Measurements from ENCODE around the gene MT3. TPM values are rescaled to one million over a fixed set of nuclear protein-coding genes. Genes with fewer than 3 reads are reported as not detected.

The MT3 gene
- total RNA-seq, 1 donor from 2014 or later, result 5.1 TPM

Other genes with a start within 250 kb of the MT3 start
- gene AMFR, start 164.0 kb upstream of the MT3 start, total RNA-seq, result 111 and 119 TPM in 2 replicates
- gene NUDT21, start 138.2 kb upstream of the MT3 start, total RNA-seq, result 77.1 and 78.2 TPM in 2 replicates
- 54.9 and 66.7 TPM in 2 replicates for gene OGFOD1, start 138.0 kb upstream of the MT3 start, total RNA-seq
- gene BBS2, start 69.5 kb upstream of the MT3 start, total RNA-seq, result 24.9 and 75.3 TPM in 2 replicates
- not detected in 2 replicates for gene MT4, start 24.5 kb upstream of the MT3 start, total RNA-seq
- gene MT2A, start 19.1 kb downstream of the MT3 start, total RNA-seq, result 1,146 and 1,559 TPM in 2 replicates
- 724 and 1,203 TPM in 2 replicates for gene MT1E, start 36.3 kb downstream of the MT3 start, total RNA-seq
- gene MT1M, start 43.1 kb downstream of the MT3 start, total RNA-seq, result 19.1 and 124 TPM in 2 replicates
- gene MT1A, start 49.1 kb downstream of the MT3 start, total RNA-seq, result 26.0 and 62.4 TPM in 2 replicates
- gene MT1B, start 62.4 kb downstream of the MT3 start, total RNA-seq, result not detected in 2 replicates
- 15.3 and 95.8 TPM in 2 replicates for gene MT1F, start 68.4 kb downstream of the MT3 start, total RNA-seq
- 40.2 and 1,970 TPM in 2 replicates for gene MT1G, start 78.5 kb downstream of the MT3 start, total RNA-seq
- 15.4 and 781 TPM in 2 replicates for gene MT1H, start 80.3 kb downstream of the MT3 start, total RNA-seq
- gene MT1X, start 92.9 kb downstream of the MT3 start, total RNA-seq, result 87.8 and 132 TPM in 2 replicates
- 92.5 and 134 TPM in 2 replicates for gene NUP93, start 140.6 kb downstream of the MT3 start, total RNA-seq

Measured in epithelial cell of proximal tubule (primary cell).